IMR-90 (cell line): ENCODE measurements around the gene POLR3GL.

Experiments used
- CEBPB ChIP-seq: IDR thresholded peaks from 2 replicates; pipeline ENCODE4 v1.6.1; 2012; ENCODE audit warnings: low read depth, low read length, improper control_type of control experiment
- FOS ChIP-seq: fragments of 150-350 bp; IDR thresholded peaks from 2 replicates; pipeline ENCODE4 v1.6.1; 2016; ENCODE audit warnings: low read depth, low read length
- MAFK ChIP-seq: IDR thresholded peaks from 2 replicates; pipeline ENCODE4 v1.6.1; 2012; ENCODE audit warnings: low read depth, low read length, improper control_type of control experiment
- MAZ ChIP-seq: IDR thresholded peaks from 2 replicates; pipeline ENCODE4 v1.6.1; 2012; ENCODE audit warnings: low read depth, mild to moderate bottlenecking, low read length, improper control_type of control experiment, moderate library complexity, borderline replicate concordance
- POLR2A ChIP-seq: IDR thresholded peaks from 2 replicates; pipeline ENCODE4 v1.6.1; 2012; ENCODE audit warnings: mild to moderate bottlenecking, low read depth, low read length
- RAD21 ChIP-seq: IDR thresholded peaks from 2 replicates; pipeline ENCODE4 v1.6.1; 2012; ENCODE audit warnings: low read length, improper control_type of control experiment
- SMC3 ChIP-seq: fragments of 150-350 bp; IDR thresholded peaks from 2 replicates; pipeline ENCODE4 v1.6.1; 2016; ENCODE audit warnings: low read depth, mild to moderate bottlenecking, antibody characterized with exemption, low read length, moderate library complexity
- TF ChIP-seq, protein P1 (sequence below): conservative IDR thresholded peaks from 2 replicates; pipeline ENCODE4 v1.5.1; 2012; ENCODE audit warnings: mild to moderate bottlenecking, low read depth, low read length, improper control_type of control experiment
- TF ChIP-seq, protein P2 (sequence below): fragments of 150-350 bp; IDR thresholded peaks from 2 replicates; pipeline ENCODE4 v1.6.1; 2017; ENCODE audit warnings: mild to moderate bottlenecking, antibody characterized with exemption, low read length, low read depth
- TF ChIP-seq, protein P3 (sequence below): fragments of 150-350 bp; IDR thresholded peaks from 2 replicates; pipeline ENCODE4 v1.6.1; 2016; ENCODE audit warnings: low read depth, mild to moderate bottlenecking, low read length, moderate library complexity, borderline replicate concordance

GRCh38 chr1:145974721-145975120, 10.2 kb downstream of the POLR3GL start:
- TF ChIP-seq, protein P1, sequence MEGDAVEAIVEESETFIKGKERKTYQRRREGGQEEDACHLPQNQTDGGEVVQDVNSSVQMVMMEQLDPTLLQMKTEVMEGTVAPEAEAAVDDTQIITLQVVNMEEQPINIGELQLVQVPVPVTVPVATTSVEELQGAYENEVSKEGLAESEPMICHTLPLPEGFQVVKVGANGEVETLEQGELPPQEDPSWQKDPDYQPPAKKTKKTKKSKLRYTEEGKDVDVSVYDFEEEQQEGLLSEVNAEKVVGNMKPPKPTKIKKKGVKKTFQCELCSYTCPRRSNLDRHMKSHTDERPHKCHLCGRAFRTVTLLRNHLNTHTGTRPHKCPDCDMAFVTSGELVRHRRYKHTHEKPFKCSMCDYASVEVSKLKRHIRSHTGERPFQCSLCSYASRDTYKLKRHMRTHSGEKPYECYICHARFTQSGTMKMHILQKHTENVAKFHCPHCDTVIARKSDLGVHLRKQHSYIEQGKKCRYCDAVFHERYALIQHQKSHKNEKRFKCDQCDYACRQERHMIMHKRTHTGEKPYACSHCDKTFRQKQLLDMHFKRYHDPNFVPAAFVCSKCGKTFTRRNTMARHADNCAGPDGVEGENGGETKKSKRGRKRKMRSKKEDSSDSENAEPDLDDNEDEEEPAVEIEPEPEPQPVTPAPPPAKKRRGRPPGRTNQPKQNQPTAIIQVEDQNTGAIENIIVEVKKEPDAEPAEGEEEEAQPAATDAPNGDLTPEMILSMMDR = no peak
- no peak for TF ChIP-seq SMC3
- TF ChIP-seq, protein P2, sequence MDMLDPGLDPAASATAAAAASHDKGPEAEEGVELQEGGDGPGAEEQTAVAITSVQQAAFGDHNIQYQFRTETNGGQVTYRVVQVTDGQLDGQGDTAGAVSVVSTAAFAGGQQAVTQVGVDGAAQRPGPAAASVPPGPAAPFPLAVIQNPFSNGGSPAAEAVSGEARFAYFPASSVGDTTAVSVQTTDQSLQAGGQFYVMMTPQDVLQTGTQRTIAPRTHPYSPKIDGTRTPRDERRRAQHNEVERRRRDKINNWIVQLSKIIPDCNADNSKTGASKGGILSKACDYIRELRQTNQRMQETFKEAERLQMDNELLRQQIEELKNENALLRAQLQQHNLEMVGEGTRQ = no peak
- TF ChIP-seq POLR2A = no peak
- no peak for TF ChIP-seq MAZ
- no peak for TF ChIP-seq MAFK
- no peak for TF ChIP-seq RAD21
- TF ChIP-seq CEBPB = no peak
- TF ChIP-seq, protein P3, sequence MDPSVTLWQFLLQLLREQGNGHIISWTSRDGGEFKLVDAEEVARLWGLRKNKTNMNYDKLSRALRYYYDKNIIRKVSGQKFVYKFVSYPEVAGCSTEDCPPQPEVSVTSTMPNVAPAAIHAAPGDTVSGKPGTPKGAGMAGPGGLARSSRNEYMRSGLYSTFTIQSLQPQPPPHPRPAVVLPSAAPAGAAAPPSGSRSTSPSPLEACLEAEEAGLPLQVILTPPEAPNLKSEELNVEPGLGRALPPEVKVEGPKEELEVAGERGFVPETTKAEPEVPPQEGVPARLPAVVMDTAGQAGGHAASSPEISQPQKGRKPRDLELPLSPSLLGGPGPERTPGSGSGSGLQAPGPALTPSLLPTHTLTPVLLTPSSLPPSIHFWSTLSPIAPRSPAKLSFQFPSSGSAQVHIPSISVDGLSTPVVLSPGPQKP = no peak
- TF ChIP-seq FOS = no peak
